GM12873 (cell line): ENCODE data around the gene ZSCAN10.

Experiments used
- TF ChIP-seq, protein P1 (sequence below): IDR thresholded peaks from 2 replicates; pipeline ENCODE4 v1.5.1; 2012; ENCODE audit warnings: low read depth, mild to moderate bottlenecking, moderate library complexity, low read length, control low read depth; ENCODE audit not compliant: insufficient read depth; ENCODE audit errors: missing control alignments

Gene ZSCAN10

DNA sequence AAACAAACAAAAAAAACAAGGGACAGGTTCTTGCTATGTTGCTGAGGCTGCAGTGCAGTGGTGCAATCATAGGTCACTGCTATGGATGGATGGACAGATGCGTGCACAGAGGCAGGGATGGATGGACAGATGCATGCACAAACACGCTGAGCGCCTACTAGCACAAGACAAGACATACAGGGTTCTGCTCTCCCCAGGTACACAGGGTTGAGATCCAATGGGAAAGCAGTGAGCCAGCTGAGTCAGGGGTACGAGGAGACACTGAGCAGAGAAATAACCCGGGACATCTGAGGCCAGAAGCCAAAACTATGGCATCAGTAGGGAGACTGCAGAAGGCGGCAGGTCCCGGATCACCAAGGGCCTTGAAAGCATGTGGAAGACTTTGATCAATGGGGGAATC, 27.4 kb downstream of the ZSCAN10 start:
- TF ChIP-seq, protein P1, sequence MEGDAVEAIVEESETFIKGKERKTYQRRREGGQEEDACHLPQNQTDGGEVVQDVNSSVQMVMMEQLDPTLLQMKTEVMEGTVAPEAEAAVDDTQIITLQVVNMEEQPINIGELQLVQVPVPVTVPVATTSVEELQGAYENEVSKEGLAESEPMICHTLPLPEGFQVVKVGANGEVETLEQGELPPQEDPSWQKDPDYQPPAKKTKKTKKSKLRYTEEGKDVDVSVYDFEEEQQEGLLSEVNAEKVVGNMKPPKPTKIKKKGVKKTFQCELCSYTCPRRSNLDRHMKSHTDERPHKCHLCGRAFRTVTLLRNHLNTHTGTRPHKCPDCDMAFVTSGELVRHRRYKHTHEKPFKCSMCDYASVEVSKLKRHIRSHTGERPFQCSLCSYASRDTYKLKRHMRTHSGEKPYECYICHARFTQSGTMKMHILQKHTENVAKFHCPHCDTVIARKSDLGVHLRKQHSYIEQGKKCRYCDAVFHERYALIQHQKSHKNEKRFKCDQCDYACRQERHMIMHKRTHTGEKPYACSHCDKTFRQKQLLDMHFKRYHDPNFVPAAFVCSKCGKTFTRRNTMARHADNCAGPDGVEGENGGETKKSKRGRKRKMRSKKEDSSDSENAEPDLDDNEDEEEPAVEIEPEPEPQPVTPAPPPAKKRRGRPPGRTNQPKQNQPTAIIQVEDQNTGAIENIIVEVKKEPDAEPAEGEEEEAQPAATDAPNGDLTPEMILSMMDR = no peak

DNA sequence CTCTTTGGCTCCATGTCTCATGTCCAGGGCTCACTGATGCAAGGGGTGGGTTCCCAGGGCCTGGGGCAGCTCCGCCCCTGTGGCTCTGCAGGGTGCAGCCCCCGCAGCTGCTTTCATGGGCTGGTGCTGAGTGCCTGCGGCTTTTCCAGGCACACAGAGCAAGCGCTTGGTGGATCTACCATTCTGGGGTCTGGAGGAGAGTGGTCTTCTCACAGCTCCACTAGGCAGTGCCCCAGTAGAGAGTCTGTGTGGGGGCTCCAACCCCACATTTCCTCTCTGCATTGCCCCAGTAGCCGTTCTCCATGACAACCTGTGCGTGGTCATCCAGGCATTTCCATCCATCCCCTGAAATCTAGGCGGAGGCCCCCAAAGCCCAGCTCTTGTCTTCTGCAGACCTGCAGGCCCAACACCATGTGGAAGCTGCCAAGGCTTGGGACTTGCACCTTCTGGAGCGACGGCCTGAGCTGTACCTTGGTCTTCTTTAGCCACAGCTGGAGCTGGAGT, 28.4 kb downstream of the ZSCAN10 start:
- TF ChIP-seq, protein P1 = no peak

DNA sequence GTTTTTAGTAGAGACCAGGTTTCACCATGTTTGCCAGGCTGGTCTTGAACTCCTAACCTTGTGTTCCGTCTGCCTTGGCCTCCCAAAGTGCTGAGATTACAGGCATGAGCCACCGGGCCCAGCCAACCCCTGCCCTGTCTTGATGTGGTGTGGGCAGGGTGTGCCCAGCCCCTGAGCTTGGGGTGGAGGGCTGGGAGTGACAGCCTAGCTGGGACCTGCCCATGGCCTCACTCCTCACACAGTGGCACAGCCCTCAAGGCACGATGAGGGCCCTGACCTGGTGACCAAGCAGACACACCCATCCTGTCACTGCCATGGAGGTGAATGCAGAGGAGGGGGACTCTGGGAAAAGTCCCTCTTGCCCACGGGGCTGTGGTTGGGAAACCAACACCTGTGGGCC, 30.6 kb downstream of the ZSCAN10 start:
- TF ChIP-seq, protein P1 = no peak

DNA sequence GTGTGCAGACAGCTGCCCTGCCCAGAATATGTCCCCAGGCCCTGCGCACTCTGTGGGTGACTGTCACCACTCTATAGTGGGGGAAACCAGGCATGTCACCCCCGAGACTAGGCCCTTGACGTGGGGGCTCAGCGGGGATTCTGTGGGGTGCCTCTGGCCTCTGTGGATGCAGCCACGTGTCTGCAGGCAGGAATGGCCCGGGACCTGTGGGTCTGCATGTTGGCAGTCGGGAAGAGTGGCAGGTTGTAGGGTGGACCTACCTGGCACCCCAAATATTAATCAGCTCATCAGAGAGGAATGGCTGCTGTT, 32.7 kb downstream of the ZSCAN10 start:
- TF ChIP-seq, protein P1 = no peak

DNA sequence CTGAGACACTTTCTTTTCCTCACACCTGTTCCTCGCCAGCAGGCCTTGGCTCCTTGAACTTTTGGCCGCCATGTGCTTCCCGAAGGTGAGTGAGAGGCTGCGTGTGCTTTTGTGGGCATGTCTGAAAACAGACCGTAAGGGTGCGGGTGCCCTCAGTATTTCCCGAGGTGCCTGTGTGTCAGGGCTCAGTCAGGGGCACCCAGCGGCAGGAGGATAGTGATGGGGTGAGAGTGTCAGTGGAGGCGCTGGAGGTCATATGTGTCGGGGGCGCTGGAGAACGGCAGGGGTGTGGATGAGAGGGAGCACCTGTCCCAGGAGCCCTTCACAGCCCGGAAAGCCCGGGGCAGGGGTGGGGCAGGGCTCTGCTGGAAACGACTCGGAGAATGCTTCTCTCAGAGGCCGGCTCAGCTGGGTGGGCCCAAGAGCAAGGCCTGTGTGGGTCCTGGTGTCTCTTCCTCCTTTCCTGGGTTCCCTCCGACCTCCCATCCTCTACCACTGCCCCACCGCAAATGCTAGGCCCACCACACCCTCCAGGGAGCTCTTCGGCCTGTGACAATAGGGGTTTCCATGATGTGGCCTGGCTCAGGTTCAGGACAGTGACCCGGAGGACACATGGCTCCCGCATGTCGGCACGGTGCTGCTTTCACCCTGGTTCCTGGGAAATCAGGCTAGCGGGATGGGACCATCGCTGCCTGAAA, 33.2 kb downstream of the ZSCAN10 start:
- TF ChIP-seq, protein P1 = no peak

DNA sequence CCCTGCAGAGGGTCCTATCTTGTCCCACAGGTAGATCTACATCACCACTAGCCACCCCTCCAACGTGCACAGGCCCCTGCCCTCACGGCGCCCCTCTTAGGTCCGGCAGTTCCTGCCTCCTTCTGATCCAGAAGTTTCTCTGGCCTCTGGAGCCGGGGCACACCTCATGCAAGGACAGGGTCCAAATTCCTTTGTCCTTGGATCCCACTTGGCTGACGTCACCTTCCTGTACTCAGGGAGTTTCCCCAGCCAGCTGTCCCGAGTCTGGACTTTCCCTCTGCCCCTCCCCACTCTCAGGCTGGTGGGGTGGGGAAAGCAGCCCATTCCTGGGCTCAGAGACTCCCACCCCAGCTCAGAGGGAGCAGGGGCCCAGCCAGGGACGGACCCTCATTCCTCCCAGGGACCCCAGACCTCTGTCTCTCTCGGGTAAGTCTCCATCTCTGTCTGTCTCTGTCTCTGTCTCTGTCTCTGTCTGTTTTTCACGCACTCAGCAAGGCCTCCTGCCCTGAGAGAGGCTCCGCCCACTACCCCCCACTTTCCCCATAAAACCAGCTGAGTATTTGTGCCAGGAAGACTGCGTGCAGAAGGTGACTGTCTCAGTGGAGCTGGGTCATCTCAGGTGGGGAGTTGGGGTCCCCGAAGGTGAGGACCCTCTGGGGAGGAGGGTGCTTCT, 33.9 kb downstream of the ZSCAN10 start, which contains the start of gene IL32:
Gene IL32, plus strand, starts transcription at position 572 of the 673 bp plus-strand sequence. CDS start 172 bp downstream, outside the sequence.
- TF ChIP-seq, protein P1 = no peak

DNA sequence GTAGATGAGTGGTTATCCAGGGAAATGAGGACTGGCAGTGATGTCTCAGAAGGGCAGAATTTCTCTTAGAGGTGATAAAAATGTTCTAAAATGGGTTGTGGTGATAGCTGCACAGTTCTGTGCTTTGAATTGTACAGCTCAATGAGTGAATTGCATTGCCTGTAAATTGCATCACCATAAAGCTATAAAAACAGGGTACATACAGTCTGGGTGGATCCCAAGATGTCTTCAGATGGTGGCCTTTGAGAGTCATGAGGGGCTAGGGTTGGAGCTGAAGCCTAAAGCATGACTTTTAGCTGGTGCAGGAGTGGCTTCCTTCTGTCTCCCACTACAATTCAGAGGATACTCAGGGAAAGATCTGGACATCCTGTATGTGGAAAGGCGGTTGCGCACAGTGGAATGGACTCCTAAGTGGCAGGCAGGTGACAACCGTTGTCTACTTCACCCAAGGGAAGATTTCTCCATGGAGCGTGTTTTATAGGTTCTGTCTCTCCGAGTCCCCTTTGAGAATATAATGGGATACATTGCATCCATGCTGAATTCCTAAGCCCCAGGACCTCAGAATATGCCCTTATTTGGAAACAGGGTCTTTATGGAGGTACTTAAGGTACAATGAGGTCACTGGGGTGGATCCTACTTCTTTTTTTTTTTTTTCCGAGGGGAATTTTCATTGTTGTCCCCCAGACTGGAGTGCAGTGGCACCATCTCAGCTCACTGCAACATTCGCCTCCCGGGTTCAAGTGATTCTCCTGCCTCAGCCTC, 35.3 kb downstream of the ZSCAN10 start:
- TF ChIP-seq, protein P1 = no peak
